ENCODE measurements around the gene TTC4.

GRCh38 chr1:54757833-54758232 lies 42.2 kb downstream of the TTC4 start:
- TF ChIP-seq CTCF (IDR thresholded peaks at IDR 0.05), result no peak
- no peak for TF ChIP-seq SMC3 (IDR thresholded peaks at IDR 0.05; ENCODE audit: low read depth, low read length)
- no peak for TF ChIP-seq JUND (IDR thresholded peaks at IDR 0.05)
- no peak for TF ChIP-seq RCOR1 (IDR thresholded peaks at IDR 0.05; ENCODE audit: low read length)
- no peak for TF ChIP-seq EZH2phosphoT487 (IDR thresholded peaks at IDR 0.05; ENCODE audit: borderline replicate concordance, low read depth)
- TF ChIP-seq RFX5 (IDR thresholded peaks at IDR 0.05; ENCODE audit: low read length), result no peak
- TF ChIP-seq USF2 (IDR thresholded peaks at IDR 0.05; ENCODE audit: borderline replicate concordance, low read depth, low read length), result no peak
- no peak for TF ChIP-seq TCF12 (IDR thresholded peaks at IDR 0.05)
- no peak for TF ChIP-seq POLR2AphosphoS5 (IDR thresholded peaks at IDR 0.05; ENCODE audit: low read depth, low read length)
- TF ChIP-seq TAF1 (IDR thresholded peaks at IDR 0.05; ENCODE audit: borderline replicate concordance, low read depth, low read length), result no peak
- TF ChIP-seq FOXM1 (IDR thresholded peaks at IDR 0.05; ENCODE audit: low read depth), result no peak
